Stimulated activated CD8-positive, alpha-beta memory T cell treated with anti-CD3 and anti-CD28 coated beads, Interleukin-2, amount 100 ng/mL, for 48 hours (primary cell): ENCODE data around the gene THADA.
"Not testable (repeated sequence)": the region's sequence is repeated elsewhere in the genome, so short reads cannot be mapped to it uniquely, and the experiment has no call there.

Experiments
- DNase-seq, 2 donors: peaks; one replicate each; pipeline ENCODE4 v3.0.0-alpha.2; 2020; ENCODE audit warnings: low read depth in 2 of 2

The THADA gene

GRCh38 chr2:43542285-43542933 is 53.4 kb downstream of the THADA start:
- no peak for DNase-seq

- DNase-seq, result no peak
Observed at GRCh38 chr2:43541165-43541564, 54.7 kb downstream of the THADA start.

GRCh38 chr2:43540021-43540779 is 55.6 kb downstream of the THADA start:
- DNase-seq, result no peak

- DNase-seq, result no peak
Observed at GRCh38 chr2:43539436-43539835, 56.4 kb downstream of the THADA start.

- DNase-seq, result no peak
Observed at GRCh38 chr2:43538034-43538670, 57.7 kb downstream of the THADA start.

GRCh38 chr2:43537137-43537536 is 58.7 kb downstream of the THADA start:
- DNase-seq, result no peak

- DNase-seq, result no peak
Observed at GRCh38 chr2:43534569-43534968, 61.3 kb downstream of the THADA start.

- DNase-seq, result not testable (repeated sequence)
Observed at GRCh38 chr2:43532572-43532971, 63.3 kb downstream of the THADA start.

- DNase-seq, result no peak
Observed at GRCh38 chr2:43531251-43531650, 64.6 kb downstream of the THADA start.

GRCh38 chr2:43526994-43527393 is 68.8 kb downstream of the THADA start:
- DNase-seq, result no peak

GRCh38 chr2:43525506-43525905 is 70.3 kb downstream of the THADA start:
- no peak for DNase-seq

- DNase-seq, result no peak
Observed at GRCh38 chr2:43524177-43524965, 71.5 kb downstream of the THADA start.

GRCh38 chr2:43522177-43522576 is 73.7 kb downstream of the THADA start:
- no peak for DNase-seq

- DNase-seq, result no peak
Observed at GRCh38 chr2:43521568-43521967, 74.3 kb downstream of the THADA start.

- DNase-seq, result no peak
Observed at GRCh38 chr2:43520919-43521318, 74.9 kb downstream of the THADA start.

- DNase-seq, result no peak
Observed at GRCh38 chr2:43519643-43520221, 76.1 kb downstream of the THADA start.

GRCh38 chr2:43518718-43519117 is 77.1 kb downstream of the THADA start:
- no peak for DNase-seq

- no peak for DNase-seq
Observed at GRCh38 chr2:43518181-43518580, 77.7 kb downstream of the THADA start.

- no peak for DNase-seq
Observed at GRCh38 chr2:43515807-43516497, 79.9 kb downstream of the THADA start.

- DNase-seq, result no peak
Observed at GRCh38 chr2:43515248-43515647, 80.6 kb downstream of the THADA start.

- no peak for DNase-seq
Observed at GRCh38 chr2:43513796-43514195, 82.0 kb downstream of the THADA start.
